ACC112 (cell line): Measurements from ENCODE around the gene LMO3.

ENCODE experiments used
- H2AFZ ChIP-seq: fragments of 200-600 bp; sonication (generic); one replicate; pipeline ENCODE4 v1.6.0; 2017; ENCODE audit warnings: antibody characterized with exemption, low read length; ENCODE audit not compliant: unreplicated experiment
- H3K27ac ChIP-seq: fragments of 200-600 bp; sonication (generic); 2 replicates; pipeline ENCODE4 v1.5.1; 2014; ENCODE audit warnings: low read depth, mild to moderate bottlenecking, antibody characterized with exemption, low read length, moderate library complexity
- H3K27me3 ChIP-seq: fragments of 200-600 bp; sonication (generic); 2 replicates; pipeline ENCODE4 v1.6.1; 2014; ENCODE audit warnings: mild to moderate bottlenecking, antibody characterized with exemption, low read length, moderate library complexity, mixed read lengths; ENCODE audit not compliant: insufficient read depth
- H3K36me3 ChIP-seq: fragments of 200-600 bp; sonication (generic); 2 replicates; pipeline ENCODE4 v1.6.1; 2016; ENCODE audit warnings: mild to moderate bottlenecking, antibody characterized with exemption, low read length, moderate library complexity, mixed read lengths; ENCODE audit not compliant: insufficient read depth
- H3K4me1 ChIP-seq: fragments of 200-600 bp; sonication (generic); one replicate; pipeline ENCODE4 v1.6.1; 2016; ENCODE audit warnings: low read length, mixed read lengths; ENCODE audit not compliant: insufficient read depth, unreplicated experiment, control insufficient read depth
- H3K4me3 ChIP-seq: fragments of 200-600 bp; sonication (generic); 2 replicates; pipeline ENCODE4 v1.5.1; 2014; ENCODE audit warnings: mild to moderate bottlenecking, low read depth, low read length
- H3K79me2 ChIP-seq: fragments of 200-600 bp; sonication (generic); one replicate; pipeline ENCODE4 v1.6.0; 2016; ENCODE audit warnings: low read length; ENCODE audit not compliant: control insufficient read depth, unreplicated experiment, insufficient read depth

LMO3 gene

DNA sequence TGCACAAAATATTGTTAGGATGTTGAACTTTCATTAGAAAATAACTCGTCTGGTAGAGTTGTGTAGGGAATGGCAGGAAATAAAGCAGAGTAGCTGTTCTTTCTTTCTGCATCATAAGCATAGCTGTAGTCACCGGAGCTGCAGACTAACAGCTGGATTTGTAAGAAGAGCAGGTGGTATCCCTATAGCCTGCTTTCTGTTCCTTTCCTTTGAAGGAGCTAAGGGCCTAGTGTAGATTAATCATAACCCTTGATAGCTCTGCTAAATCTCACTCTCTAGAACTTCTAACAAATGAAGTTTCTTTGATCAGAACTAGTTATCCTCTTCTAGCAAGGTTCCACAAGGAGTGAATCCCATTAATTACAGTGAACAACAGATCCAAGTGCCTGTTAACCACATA is 3.5 kb downstream of the LMO3 start:
- H3K4me1 ChIP-seq: peaks cover 3% of the 10 kb centered on the region
- H3K4me3 ChIP-seq: no peak overlapping the region
- no peak overlapping the region for H2AFZ ChIP-seq
- H3K27ac ChIP-seq: no peak overlapping the region
- no peaks in the 10 kb centered on the region for H3K79me2 ChIP-seq
- peaks cover 10% of the 10 kb centered on the region; the same call in 1 of the 2 replicates for H3K27me3 ChIP-seq
- no peaks in the 10 kb centered on the region for H3K36me3 ChIP-seq

DNA sequence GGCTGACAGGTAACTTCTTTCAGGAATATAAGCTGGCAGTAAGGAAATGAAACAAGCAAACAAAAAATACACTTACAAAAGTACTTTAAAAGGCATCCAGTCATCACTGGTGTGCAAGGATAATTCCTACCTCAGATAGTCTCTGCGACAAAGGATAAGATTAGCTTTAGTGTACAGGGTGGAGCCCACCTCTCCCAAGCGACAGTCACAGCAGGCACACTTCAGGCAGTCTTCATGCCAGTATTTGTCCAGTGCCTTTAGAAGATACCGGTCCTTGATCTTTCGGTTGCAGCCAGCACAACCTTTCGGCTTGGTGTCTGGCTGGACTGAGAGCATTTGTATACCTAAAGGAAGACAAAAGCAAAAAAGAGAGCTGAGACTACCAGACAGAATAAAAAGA is 5.4 kb downstream of the LMO3 start:
- Histone ChIP-seq H3K27ac (no peak overlapping the region), H3K4me1 (peaks cover 3% of the 10 kb centered on the region), H3K79me2 (no peaks in the 10 kb centered on the region), H3K27me3 (peaks cover 10% of the 10 kb centered on the region; the same call in 1 of the 2 replicates), H3K4me3 (no peak overlapping the region), H2AFZ (no peak overlapping the region), H3K36me3 (no peaks in the 10 kb centered on the region)

DNA sequence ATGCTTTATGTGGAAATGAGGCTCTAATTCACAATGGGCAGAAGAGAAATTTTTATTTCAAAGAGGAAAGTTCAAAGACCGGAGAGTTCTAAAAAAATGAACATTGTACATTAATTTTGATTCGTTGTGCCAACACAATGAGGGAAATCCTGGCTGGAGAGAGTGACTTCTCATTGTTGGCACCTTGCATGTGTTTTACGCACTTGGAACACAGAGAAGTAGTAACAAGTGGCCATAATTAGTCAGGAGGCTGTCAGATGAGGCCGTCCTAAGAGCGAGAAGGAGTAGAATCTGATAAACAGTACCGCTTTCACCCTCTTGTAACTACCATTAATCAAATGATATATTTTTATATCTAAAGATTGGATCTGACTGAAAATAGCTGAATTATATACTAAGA is 6.9 kb downstream of the LMO3 start:
- Histone ChIP-seq H3K79me2 (no peaks in the 10 kb centered on the region), H3K4me3 (no peak overlapping the region), H2AFZ (no peak overlapping the region), H3K36me3 (no peaks in the 10 kb centered on the region), H3K27me3 (no peaks in the 10 kb centered on the region), H3K27ac (no peak overlapping the region), H3K4me1 (peaks cover 3% of the 10 kb centered on the region)

DNA sequence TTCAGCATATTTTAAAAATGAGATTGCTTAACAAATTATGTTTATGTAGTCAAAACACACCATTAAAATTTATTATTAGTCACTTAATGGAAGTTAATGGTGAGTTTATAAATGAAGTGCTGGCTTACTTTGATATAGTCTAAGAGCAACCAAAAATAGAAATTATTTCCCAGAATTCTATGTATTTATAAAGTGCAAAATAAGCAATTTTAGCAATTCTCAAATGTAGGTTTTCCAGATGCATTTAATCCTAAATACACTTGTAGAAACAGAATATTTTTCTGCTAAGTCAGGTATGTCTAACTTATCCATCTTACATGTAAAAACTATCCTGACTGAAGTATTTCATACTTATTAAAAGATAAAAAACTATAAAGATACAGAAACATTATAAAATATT is 11.2 kb downstream of the LMO3 start:
- H3K4me1 ChIP-seq: peaks cover 3% of the 10 kb centered on the region
- no peak overlapping the region for H3K27ac ChIP-seq
- H3K4me3 ChIP-seq: no peak overlapping the region
- no peaks in the 10 kb centered on the region for H3K27me3 ChIP-seq
- H3K36me3 ChIP-seq: no peaks in the 10 kb centered on the region
- H3K79me2 ChIP-seq: no peaks in the 10 kb centered on the region
- no peak overlapping the region for H2AFZ ChIP-seq

DNA sequence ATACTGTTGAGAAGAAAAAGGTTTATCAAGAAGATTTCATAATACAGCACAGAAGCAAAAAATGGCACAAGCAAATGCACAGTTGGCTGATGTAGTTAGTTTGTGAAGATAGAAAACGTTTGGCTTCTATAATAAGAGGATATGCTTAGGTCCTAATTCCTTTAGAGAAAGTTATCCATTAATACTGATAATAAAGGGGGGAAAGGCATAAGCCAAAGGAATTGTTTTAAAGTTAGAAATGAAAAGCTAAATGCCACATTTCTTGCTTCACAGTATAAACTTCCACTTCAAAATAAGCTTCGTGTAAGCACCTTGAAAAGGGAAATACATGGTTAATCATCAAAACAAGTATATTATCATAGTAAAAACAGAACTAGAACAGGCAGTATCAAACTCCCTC is 12.4 kb downstream of the LMO3 start:
- H3K79me2 ChIP-seq: no peaks in the 10 kb centered on the region
- H3K27ac ChIP-seq: no peak overlapping the region
- H2AFZ ChIP-seq: no peak overlapping the region
- H3K36me3 ChIP-seq: no peaks in the 10 kb centered on the region
- H3K4me1 ChIP-seq: peaks cover 3% of the 10 kb centered on the region
- H3K4me3 ChIP-seq: no peak overlapping the region
- H3K27me3 ChIP-seq: no peaks in the 10 kb centered on the region

DNA sequence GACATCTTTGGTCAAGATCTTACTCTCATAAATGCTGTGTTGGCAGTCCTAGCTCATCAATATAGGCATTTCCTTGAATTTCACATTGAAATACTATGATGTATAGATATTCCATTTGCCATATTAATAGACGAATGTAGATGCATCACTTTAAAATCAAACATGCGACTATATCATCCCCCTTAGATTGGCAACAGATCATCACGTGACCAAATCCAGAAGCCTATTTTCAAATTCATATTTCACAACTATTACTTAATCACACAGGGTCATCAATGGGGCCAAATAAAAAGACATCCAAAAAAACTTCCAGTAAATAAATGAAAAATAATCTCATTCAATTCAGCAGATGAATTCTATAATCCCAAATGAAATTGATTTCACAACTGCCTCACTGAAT is 15.3 kb downstream of the LMO3 start:
- H3K4me3 ChIP-seq: no peak overlapping the region
- no peaks in the 10 kb centered on the region for H3K79me2 ChIP-seq
- H3K27ac ChIP-seq: no peak overlapping the region
- peaks cover 11% of the 10 kb centered on the region for H3K4me1 ChIP-seq
- no peaks in the 10 kb centered on the region for H3K36me3 ChIP-seq
- no peak overlapping the region for H2AFZ ChIP-seq
- no peaks in the 10 kb centered on the region for H3K27me3 ChIP-seq

DNA sequence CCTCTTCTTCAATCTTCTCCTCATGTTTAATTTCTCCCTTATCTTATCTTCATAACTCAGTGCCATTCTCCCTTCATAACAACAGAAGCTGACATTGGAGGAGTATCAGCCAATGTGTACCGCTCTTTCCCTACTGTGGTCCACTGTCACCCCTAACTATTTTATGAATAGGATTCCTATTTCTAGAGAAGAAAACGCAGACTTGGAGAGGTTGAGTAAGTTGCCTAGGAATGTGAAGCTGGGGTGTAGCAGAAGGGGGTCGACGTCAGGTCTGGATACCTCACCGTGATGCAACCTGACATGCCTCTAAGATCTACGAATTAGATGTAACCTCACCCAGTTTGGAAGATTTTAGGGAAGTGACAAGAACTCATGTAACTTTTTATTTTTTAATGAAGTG is 17.1 kb downstream of the LMO3 start:
- no peaks in the 10 kb centered on the region for H3K79me2 ChIP-seq
- H3K4me1 ChIP-seq: peaks cover 12% of the 10 kb centered on the region
- H3K27me3 ChIP-seq: no peaks in the 10 kb centered on the region
- no peak overlapping the region for H3K27ac ChIP-seq
- H3K4me3 ChIP-seq: no peak overlapping the region
- no peak overlapping the region for H2AFZ ChIP-seq
- H3K36me3 ChIP-seq: no peaks in the 10 kb centered on the region

DNA sequence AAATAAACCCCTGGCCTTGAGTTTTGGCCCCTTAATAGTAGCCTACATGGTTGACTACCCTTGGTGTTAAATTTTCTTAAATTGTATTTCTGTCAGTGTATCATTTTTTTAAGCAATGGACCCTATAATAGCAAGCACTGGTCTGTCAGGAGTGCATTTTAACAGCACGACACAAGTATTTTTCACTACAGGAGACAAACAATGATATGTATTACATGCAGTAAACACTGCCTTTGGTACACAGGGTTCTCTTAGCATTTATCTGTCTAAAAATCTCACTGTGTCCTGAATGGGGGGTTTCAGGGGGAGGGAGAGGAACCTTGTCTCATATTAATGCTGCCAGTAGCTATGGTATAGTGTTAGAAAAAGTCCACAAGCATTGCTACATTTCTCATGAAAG is 18.4 kb downstream of the LMO3 start:
- H3K4me1 ChIP-seq: peaks cover 16% of the 10 kb centered on the region
- H3K27ac ChIP-seq: peak overlapping the region; percentile 67
- H2AFZ ChIP-seq: peak overlapping the region; percentile 32
- H3K4me3 ChIP-seq: no peak overlapping the region
- H3K79me2 ChIP-seq: no peaks in the 10 kb centered on the region
- no peaks in the 10 kb centered on the region for H3K27me3 ChIP-seq
- no peaks in the 10 kb centered on the region for H3K36me3 ChIP-seq

DNA sequence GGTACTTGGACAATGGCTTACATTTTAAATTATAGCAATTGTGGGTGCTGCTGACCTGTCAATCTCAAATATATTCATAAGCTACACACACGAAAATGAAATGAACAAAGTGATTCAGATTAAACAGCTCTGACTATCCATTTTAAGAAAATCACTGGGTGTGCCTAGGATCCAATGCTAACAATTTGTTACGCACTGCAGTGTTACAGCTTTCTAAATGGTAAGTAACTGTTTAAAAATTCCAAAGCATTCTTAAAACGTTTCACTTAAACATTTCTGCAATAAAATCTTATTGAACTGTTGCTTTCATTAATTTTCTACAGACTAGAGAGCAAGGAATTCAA is 18.9 kb downstream of the LMO3 start:
- 0 out of 2 replicates have a peak overlapping the region, but pooled peaks have one; percentile 11 for H3K4me3 ChIP-seq
- H3K4me1 ChIP-seq: peaks cover 16% of the 10 kb centered on the region
- H3K27ac ChIP-seq: peak overlapping the region; percentile 67

DNA sequence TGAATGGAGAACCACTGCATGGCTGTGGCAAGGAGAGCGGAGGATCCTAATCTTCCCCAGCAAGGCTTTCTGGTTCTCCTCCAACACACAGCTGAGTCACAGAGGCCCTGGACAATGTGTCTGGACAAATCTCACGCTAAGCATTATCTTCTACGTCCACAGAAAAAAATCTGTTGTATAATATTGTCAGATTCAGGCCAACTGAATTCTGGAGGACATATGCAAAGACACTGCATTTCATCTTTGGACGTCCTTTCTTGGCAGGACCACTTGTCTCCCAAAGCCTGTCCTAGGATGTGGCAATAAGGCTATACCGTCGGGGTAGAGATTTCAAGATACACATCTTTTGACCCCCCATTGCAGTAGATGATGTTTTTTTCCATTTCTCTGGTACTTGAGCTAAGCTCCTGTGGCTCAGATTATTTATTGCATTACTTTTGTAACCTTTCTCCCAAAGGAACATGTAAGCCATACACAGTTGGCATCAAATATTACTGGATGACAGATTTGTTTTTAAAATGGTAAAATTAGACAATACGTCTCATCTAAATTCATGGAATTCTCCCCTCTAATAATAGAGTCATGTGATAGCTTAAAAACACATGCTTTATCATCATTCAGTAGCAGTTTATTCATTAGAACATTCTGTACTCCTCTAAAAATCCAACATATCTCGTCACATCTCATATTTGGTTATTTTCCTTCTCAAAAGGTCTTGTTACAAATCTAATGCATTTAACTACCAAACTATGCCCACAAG is 19.4 kb downstream of the LMO3 start:
- Histone ChIP-seq H3K79me2 (no peaks in the 10 kb centered on the region), H3K4me3 (0 out of 2 replicates have a peak overlapping the region, but pooled peaks have one; percentile 11), H3K4me1 (peaks cover 16% of the 10 kb centered on the region), H2AFZ (peak overlapping the region; percentile 64), H3K36me3 (no peaks in the 10 kb centered on the region), H3K27me3 (no peaks in the 10 kb centered on the region), H3K27ac (peak overlapping the region; percentile 67)

More for the DNA sequence above, 18.9 kb downstream of the LMO3 start:
- Histone ChIP-seq H3K36me3 (no peaks in the 10 kb centered on the region), H3K79me2 (no peaks in the 10 kb centered on the region), H3K27me3 (no peaks in the 10 kb centered on the region), H2AFZ (no peak overlapping the region)

DNA sequence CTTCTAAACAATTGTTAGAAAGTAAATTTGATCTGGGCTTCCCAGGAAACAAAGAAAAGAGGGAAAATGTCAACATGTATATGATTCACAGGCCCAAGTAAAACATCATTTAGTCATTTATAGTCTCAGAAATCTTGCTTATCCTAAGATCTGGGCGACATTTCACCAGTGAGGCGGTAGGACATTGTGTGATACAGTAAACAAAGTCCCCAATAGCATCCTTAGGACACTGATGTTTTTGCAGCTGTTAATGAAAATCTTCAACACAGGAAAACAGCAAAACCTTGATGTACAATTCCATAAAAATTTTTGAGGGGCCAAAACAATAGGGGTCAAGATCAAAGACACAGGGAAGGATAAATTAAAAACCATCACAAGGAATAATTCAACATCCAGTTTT is 20.2 kb downstream of the LMO3 start:
- Histone ChIP-seq H3K79me2 (no peaks in the 10 kb centered on the region), H2AFZ (no peak overlapping the region), H3K4me3 (no peak overlapping the region), H3K27me3 (no peaks in the 10 kb centered on the region), H3K36me3 (no peaks in the 10 kb centered on the region), H3K4me1 (peaks cover 16% of the 10 kb centered on the region), H3K27ac (peak overlapping the region; percentile 67)
